Activated T-helper 17 cell treated with anti-CD3 and anti-CD28 coated beads, Interleukin-2, amount 50 U/mL, for 72 hours (primary cell): ENCODE results near the gene PHRF1. TPM values are rescaled to one million over a fixed set of nuclear protein-coding genes. Genes with fewer than 3 reads are reported as not detected.
A peak's percentile ranks its signal among the peaks of the same experiment; 100 is the strongest.

Experiments used
- ATAC-seq: fragments of 150-1000 bp; cut with Tn5 transposase; replicated peaks from 2 replicates; pipeline ENCODE4 v1.10.0; 2021; ENCODE audit warnings: mild to moderate bottlenecking, moderate library complexity
- H3K27ac Mint-ChIP-seq: one replicate; pipeline ENCODE4 v1.8.0; 2022; ENCODE audit warnings: mixed read lengths
- H3K27me3 Mint-ChIP-seq: one replicate; pipeline ENCODE4 v1.8.0; 2022; ENCODE audit warnings: mixed read lengths
- H3K36me3 Mint-ChIP-seq: one replicate; pipeline ENCODE4 v1.8.0; 2022; ENCODE audit warnings: low read depth, mild to moderate bottlenecking, mixed read lengths
- H3K4me1 Mint-ChIP-seq: one replicate; pipeline ENCODE4 v1.8.0; 2022; ENCODE audit warnings: mixed read lengths
- H3K4me3 Mint-ChIP-seq: one replicate; pipeline ENCODE4 v1.8.0; 2022; ENCODE audit warnings: mild to moderate bottlenecking, mixed read lengths
- H3K9me3 Mint-ChIP-seq: one replicate; pipeline ENCODE4 v1.8.0; 2022; ENCODE audit warnings: mixed read lengths
- total RNA-seq, 2 donors: library from RNA; stranded (reverse); gene quantifications; one replicate each; pipeline ENCODE4 v1.2.3, GENCODE V29; 2022

The PHRF1 gene
- total RNA-seq, 2 donors from 2014 or later, result 37.8 to 55.6 TPM

DNA sequence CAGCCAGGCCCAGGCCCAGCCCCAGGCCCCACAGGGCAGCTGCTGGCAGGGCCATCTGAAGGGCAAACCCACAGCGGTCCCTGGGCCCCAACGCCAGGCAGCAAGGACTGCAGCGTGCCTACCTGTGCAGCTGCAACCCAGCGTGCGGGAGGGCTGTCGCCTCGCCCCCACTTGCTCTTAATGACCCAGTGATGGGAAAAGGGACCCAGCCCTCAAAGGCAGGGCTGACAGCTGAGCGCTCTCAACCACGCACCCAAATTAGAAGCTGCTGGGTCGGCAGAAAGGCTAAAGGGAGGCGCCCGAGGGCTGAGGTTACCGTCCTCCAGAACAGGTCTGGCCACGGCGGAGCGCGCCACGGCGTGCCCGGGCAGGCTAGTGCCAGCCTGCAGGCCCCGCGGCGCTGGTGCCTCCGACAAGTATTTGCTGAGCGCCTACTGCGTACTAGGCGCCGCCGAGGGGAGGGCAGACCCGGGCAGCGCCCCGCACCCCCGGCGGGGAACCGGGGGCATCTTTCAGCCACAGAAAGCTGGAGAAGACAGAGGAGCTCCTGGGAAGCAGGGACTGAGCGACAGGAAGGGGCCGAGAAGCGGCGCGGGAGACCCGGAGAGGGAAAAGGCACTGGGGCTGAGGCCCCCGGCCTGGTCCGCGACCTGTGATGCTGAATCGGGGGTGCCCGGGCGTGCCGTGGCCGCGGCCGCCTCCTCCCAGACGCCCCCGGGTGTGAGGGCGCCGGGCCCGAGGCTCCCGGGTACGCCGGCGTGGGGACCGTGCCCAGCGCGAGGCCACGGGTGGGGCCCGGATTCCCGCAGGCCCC lies 41.7 kb upstream of the PHRF1 start:
- H3K27ac Mint-ChIP-seq, result no peak overlapping the region
- peak overlapping the region; percentile 57 for H3K4me3 Mint-ChIP-seq
- no peaks in the 10 kb centered on the region for H3K9me3 Mint-ChIP-seq
- H3K36me3 Mint-ChIP-seq, result peaks cover 14% of the 10 kb centered on the region
- no peaks in the 10 kb centered on the region for H3K4me1 Mint-ChIP-seq
- peak; percentile 1 for ATAC-seq
- H3K27me3 Mint-ChIP-seq, result no peaks in the 10 kb centered on the region

DNA sequence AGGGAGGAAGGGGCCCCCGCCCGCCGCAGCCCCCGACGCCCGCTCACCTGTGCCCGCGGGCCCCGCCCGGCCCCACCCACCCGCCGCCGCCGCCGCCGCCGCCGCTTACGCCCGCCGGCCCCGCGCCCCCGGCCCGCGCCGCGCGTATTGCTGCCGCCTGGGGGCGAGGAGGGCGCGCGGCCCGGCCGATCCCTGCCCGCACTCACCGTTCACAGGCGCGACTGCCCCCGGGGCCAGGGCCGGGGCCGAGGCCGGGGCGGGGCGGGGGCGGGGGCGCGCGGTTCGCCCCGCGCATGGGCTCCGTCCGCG lies 41.1 kb upstream of the PHRF1 start:
- ATAC-seq, result peak; percentile 19
- Mint-ChIP-seq H3K36me3 (peaks cover 14% of the 10 kb centered on the region), H3K4me1 (no peaks in the 10 kb centered on the region), H3K27ac (no peak overlapping the region), H3K9me3 (no peaks in the 10 kb centered on the region), H3K27me3 (no peaks in the 10 kb centered on the region), H3K4me3 (no peak overlapping the region)

- H3K4me1 Mint-ChIP-seq, result no peaks in the 10 kb centered on the region
- H3K27ac Mint-ChIP-seq, result peak within 1 kb of the TSS; percentile 90
- peak; percentile 93 for ATAC-seq
- no peaks in the 10 kb centered on the region for H3K9me3 Mint-ChIP-seq
- no peaks in the 10 kb centered on the region for H3K27me3 Mint-ChIP-seq
- H3K36me3 Mint-ChIP-seq, result peaks cover 14% of the 10 kb centered on the region
- peak within 1 kb of the TSS; percentile 85 for H3K4me3 Mint-ChIP-seq
These were observed 40.5 kb upstream of the PHRF1 start, which contains the start of gene HRAS for GRCh38 chr11:535519-536454. TSS of gene HRAS (minus strand) at chr11:535576.

- H3K27me3 Mint-ChIP-seq, result no peaks in the 10 kb centered on the region
- H3K36me3 Mint-ChIP-seq, result peaks cover 10% of the 10 kb centered on the region
- no peaks in the 10 kb centered on the region for H3K9me3 Mint-ChIP-seq
- H3K27ac Mint-ChIP-seq, result peak within 1 kb of the TSS; percentile 90
- peak within 1 kb of the TSS; percentile 85 for H3K4me3 Mint-ChIP-seq
- peak; percentile 46 for ATAC-seq
- H3K4me1 Mint-ChIP-seq, result no peaks in the 10 kb centered on the region
These were observed 39.2 kb upstream of the PHRF1 start, which contains the start of gene LRRC56 for GRCh38 chr11:536841-537621. TSS of gene LRRC56 (plus strand) at chr11:537527. CDS start at chr11:540685, 3,158 bp downstream.

DNA sequence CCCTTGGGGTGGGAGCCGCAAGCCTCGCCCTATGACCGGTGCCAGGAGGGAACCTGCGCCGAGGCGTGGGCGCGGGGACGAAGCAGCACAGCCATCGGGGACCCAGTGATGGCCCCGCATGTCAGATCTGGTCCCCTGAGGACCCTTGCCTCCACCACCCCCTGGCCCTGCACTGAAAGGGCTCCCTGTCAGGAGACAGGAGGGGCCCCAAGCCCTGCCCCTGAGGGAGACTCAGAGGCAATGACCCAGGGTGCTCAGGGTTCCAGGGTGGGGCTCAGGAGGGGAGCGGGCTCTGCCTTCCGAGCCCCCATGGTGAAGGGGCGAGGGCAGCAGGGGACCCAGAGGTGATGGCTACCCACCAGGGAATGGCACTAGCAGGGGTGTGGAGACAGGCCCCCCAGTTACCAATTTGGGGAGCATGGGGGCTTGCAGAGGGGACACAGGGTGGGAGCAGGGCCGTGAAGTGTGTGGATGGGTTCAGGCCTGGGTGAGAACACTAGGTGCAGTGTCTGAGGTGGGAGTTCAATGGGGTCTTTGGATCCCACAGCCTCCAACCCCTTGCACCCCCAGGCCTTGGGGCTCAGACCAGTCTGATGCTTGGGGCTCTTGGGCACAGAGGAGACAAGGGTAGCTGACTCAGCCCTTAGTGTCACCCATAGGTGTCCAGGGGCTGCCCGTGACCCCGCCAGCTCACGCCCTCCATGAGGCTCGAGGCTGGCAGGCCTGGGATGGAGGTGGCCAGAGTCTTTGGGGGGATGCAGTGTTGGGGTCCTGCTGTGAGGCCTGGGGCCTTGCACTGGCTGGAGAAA lies 38.4 kb upstream of the PHRF1 start:
- no peaks in the 10 kb centered on the region for H3K27me3 Mint-ChIP-seq
- H3K36me3 Mint-ChIP-seq, result peaks cover 5% of the 10 kb centered on the region
- H3K4me1 Mint-ChIP-seq, result no peaks in the 10 kb centered on the region
- peak overlapping the region; percentile 36 for H3K27ac Mint-ChIP-seq
- H3K4me3 Mint-ChIP-seq, result peak overlapping the region; percentile 85
- no peak for ATAC-seq
- no peaks in the 10 kb centered on the region for H3K9me3 Mint-ChIP-seq

DNA sequence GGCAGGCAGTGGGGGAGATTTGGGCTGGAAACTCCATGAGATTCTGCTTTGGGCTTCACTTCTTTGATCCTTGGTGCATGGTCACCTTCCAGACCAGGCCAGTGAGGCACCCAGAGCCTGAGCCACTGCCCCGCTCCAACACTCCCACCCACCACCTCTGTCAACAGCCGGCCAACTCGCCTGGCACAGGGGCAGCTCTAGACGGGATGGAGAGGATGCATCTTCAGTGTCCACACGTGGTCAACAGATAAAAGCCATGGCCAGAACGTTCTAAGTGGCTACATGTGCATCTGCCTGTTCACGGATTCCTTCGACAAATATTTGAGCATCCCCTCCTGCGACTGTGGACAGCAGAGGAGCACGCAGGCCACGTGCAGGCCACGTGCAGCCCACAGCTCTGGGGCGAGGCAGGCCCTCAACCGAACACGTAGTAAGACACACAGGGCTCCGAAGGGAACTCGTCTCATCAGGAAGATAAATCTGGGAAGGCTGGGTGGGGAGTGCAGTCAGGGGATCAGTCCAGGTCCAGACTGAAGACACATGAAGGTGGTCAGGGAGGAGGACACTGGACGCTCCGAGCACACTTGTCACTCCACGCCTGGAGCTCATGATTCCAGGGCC lies 37.7 kb upstream of the PHRF1 start:
- Mint-ChIP-seq H3K4me1 (no peaks in the 10 kb centered on the region), H3K4me3 (peak overlapping the region; percentile 85), H3K27ac (no peak overlapping the region), H3K27me3 (no peaks in the 10 kb centered on the region), H3K36me3 (peaks cover 5% of the 10 kb centered on the region), H3K9me3 (no peaks in the 10 kb centered on the region)
- ATAC-seq, result no peak

- Mint-ChIP-seq H3K27me3 (no peaks in the 10 kb centered on the region), H3K4me1 (no peaks in the 10 kb centered on the region), H3K4me3 (no peak overlapping the region), H3K36me3 (no peaks in the 10 kb centered on the region), H3K9me3 (no peaks in the 10 kb centered on the region), H3K27ac (no peak overlapping the region)
- no peak for ATAC-seq
These were observed 36.2 kb upstream of the PHRF1 start for GRCh38 chr11:539971-540481.

DNA sequence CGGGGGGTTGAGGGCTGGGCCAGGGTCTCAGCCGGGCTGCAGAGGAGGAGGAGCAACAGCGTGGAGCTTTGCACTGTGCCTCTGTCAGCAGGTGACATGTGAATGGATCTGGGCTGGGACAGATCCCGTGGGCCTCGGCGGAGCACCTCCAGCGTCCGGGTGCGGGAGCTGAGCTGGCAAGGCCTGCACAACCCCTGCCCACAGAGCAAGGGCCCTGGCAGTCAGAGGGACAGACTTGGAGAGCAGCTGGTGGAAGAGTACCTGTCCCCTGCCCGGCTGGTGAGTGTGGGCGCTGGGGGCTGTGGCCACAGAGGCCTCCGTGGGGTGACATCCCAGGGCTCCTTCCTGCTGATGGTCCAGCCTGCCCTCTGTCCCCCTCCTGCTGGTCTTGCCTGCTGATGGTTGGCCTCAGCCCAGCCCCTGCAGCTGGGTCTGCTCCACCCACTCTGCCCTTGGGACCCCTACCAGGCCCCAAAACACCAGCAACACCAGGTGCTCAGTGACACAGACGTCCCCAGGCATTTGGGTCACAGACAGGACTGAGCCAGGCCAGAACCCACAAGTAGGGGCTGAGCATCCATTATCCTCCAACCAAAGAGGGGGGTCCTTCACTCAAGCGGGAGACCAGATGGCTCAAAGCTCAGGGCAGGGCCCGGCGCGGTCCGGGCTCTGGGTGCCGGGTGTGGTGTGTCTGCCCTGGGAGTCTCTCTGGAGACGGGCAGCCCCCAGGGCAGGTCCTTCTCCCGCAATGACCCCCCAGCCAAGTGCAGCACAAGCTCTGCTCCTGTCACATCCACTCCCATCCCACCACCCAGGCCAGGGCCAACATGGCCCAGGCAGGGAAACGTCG lies 35.5 kb upstream of the PHRF1 start:
- Mint-ChIP-seq H3K4me3 (no peak overlapping the region), H3K9me3 (no peaks in the 10 kb centered on the region), H3K27ac (no peak overlapping the region), H3K27me3 (no peaks in the 10 kb centered on the region), H3K4me1 (no peaks in the 10 kb centered on the region), H3K36me3 (no peaks in the 10 kb centered on the region)
- no peak for ATAC-seq

GRCh38 chr11:541433-541885 lies 34.8 kb upstream of the PHRF1 start:
- H3K4me3 Mint-ChIP-seq, result no peak overlapping the region
- H3K4me1 Mint-ChIP-seq, result no peaks in the 10 kb centered on the region
- no peaks in the 10 kb centered on the region for H3K27me3 Mint-ChIP-seq
- H3K9me3 Mint-ChIP-seq, result no peaks in the 10 kb centered on the region
- ATAC-seq, result no peak
- no peak overlapping the region for H3K27ac Mint-ChIP-seq
- H3K36me3 Mint-ChIP-seq, result no peaks in the 10 kb centered on the region

- H3K4me3 Mint-ChIP-seq, result no peak overlapping the region
- H3K9me3 Mint-ChIP-seq, result no peaks in the 10 kb centered on the region
- H3K27ac Mint-ChIP-seq, result no peak overlapping the region
- no peaks in the 10 kb centered on the region for H3K4me1 Mint-ChIP-seq
- no peaks in the 10 kb centered on the region for H3K36me3 Mint-ChIP-seq
- no peaks in the 10 kb centered on the region for H3K27me3 Mint-ChIP-seq
- no peak for ATAC-seq
These were observed 31.5 kb upstream of the PHRF1 start for GRCh38 chr11:544817-545166.

DNA sequence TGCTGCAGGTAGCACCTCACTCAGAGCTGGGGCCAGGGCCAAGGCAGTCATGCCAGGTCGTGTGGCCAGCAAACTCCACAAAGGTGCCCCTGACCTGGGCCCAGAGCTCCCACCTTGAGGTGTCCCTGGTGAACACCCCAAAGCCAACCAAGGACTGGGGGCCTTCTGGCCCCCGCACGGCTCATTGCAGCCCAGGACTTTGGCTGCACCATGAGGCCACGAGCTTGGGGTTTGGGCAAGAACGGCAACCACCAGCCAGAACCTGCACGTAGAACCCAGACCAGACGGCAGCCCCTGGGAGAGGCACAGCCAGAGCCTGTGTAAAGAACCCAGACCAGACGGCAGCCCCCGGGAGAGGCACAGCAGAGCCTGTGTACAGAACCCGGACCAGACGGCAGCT lies 31.1 kb upstream of the PHRF1 start:
- no peaks in the 10 kb centered on the region for H3K36me3 Mint-ChIP-seq
- no peak overlapping the region for H3K27ac Mint-ChIP-seq
- H3K9me3 Mint-ChIP-seq, result no peaks in the 10 kb centered on the region
- H3K4me1 Mint-ChIP-seq, result no peaks in the 10 kb centered on the region
- no peak for ATAC-seq
- H3K4me3 Mint-ChIP-seq, result no peak overlapping the region
- H3K27me3 Mint-ChIP-seq, result no peaks in the 10 kb centered on the region

DNA sequence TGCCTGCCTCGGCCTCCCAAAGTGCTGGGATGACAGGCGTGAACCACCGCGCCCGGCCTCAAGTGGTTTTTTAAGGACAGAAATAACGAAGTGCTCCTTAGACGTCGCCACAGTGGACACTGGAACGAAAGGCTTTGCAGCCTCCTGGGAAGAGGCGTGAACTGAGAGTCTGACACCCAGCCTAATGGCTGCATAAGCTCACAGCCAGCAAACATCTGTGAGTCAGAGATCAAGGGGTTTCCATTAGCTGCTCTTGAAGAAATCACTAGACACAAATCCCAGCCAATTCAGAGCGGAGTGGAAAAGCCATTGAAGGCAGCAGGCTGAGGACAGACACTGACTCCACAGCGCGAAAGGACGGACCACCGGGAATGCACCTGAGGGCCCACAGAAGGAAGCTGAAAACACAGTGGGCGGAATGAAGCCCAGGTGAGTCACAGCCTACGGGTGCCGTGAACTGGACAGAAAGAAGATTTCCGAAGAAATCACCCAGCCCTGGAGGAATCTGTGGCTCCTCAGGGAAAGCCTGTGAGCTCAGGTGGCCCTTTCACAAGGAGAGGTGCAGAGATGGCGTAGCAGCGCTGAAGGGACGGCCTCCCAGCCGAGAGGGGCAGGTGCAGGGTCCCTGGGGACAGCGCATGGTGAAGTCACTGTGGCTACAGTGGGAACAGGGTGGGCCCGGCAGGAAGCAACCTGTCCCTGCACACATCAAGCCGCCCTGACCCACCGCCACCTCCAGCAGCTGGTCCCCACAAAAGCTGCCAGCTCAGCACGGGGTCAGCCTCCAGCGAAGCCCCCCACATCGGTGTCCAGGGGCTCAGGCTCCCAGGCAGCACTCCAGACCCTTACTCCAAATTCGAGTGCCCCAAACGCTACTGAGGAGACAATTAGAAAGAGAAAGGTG lies 27.3 kb upstream of the PHRF1 start:
- Mint-ChIP-seq H3K4me1 (no peaks in the 10 kb centered on the region), H3K27me3 (no peaks in the 10 kb centered on the region), H3K27ac (no peak overlapping the region), H3K9me3 (no peaks in the 10 kb centered on the region), H3K36me3 (no peaks in the 10 kb centered on the region), H3K4me3 (no peak overlapping the region)
- no peak for ATAC-seq
